A673 (cell line): Measurements from ENCODE around the gene DGCR8.

Experiments used
- EZH2 ChIP-seq: fragments of 200-600 bp; sonication (generic); IDR thresholded peaks from 2 replicates; pipeline ENCODE4 v1.6.1; 2017; ENCODE audit warnings: borderline replicate concordance, low read depth, mild to moderate bottlenecking, mixed read lengths, antibody characterized with exemption, low read length; ENCODE audit not compliant: poor library complexity, severe bottlenecking
- TF ChIP-seq, protein P1 (sequence below): fragments of 300-800, 200-600 bp; sonication (generic); conservative IDR thresholded peaks from 2 replicates; pipeline ENCODE4 v1.5.1; 2017; ENCODE audit warnings: low read depth, mild to moderate bottlenecking, antibody characterized with exemption, low read length, moderate library complexity, mixed read lengths

DNA sequence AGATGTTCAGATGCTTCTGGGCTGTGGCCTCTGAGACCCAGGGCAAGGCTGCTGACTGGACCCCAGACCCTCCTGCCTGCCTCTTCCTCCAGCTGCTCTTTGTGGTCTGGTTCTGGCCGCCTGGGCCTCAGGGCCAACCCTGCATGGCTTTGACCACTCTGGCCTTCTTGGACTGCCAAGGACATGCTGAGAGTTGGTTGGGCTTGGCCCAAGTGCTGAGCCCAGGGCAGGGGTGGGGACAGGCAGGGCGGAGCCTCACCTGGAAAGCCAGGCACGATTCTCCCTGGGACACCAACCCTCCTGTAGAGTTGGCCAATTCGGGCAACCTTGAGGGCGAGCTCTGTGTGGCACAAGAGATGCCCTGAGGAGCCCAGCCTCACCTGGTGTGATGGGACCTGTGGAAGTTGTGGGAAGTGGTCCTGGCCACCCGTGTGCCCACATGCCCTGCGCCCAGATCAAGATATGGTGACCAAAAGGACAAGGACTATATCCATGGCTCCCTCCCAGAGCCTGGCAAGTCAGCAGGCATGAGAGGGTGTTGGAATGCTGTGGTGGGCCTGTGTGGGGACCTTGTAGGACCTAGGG is 47.5 kb upstream of the DGCR8 start:
- TF ChIP-seq, protein P1, sequence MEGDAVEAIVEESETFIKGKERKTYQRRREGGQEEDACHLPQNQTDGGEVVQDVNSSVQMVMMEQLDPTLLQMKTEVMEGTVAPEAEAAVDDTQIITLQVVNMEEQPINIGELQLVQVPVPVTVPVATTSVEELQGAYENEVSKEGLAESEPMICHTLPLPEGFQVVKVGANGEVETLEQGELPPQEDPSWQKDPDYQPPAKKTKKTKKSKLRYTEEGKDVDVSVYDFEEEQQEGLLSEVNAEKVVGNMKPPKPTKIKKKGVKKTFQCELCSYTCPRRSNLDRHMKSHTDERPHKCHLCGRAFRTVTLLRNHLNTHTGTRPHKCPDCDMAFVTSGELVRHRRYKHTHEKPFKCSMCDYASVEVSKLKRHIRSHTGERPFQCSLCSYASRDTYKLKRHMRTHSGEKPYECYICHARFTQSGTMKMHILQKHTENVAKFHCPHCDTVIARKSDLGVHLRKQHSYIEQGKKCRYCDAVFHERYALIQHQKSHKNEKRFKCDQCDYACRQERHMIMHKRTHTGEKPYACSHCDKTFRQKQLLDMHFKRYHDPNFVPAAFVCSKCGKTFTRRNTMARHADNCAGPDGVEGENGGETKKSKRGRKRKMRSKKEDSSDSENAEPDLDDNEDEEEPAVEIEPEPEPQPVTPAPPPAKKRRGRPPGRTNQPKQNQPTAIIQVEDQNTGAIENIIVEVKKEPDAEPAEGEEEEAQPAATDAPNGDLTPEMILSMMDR = no peak
- no peak for TF ChIP-seq EZH2
